DMS 273 (cell line): ENCODE data around the gene CHRNA4.

Source experiments
- DNase-seq: peaks from one replicate; lab custom pipeline; 2025; ENCODE audit not compliant: unreplicated experiment; lab: John Stamatoyannopoulos, UW

The CHRNA4 gene

DNA sequence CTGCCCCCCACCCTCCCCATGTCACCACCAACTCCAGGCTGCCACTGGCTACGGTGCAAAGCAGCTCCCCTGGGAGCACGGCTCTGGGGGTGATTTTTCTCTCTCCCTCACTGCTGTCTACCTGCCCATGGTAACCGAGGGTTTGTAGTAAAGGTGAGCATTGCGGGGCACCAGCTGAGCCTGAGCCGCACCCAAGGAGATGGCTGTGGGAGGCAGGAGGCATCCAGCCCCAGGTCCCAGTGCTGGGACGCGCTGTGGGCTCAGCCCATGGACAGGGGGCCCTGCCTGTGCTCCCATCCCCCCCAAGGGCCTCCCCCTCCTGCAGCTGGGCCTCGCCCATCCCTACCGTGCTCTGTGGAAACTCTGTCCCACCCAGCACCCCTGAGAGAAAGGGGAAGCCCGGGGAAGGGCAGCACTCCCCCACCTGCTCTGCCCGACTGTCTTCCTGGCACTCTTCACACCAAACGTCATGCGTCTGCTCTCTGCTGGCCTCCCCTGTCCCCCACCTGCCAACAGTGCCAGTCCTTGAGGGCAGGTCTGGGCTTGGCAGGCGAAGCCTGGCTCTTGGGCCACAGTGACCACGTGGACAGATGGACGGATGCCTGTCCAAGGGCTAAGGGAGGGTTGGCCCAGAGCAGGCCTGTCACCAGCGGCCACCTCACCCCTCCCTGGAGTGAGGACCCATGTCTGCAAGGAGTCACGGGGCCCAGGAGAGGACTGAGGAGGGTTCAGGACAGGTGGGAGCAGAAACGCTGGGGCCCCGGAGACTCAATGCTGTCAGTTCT, 3.8 kb upstream of the CHRNA4 start:
- DNase-seq: no peak

DNA sequence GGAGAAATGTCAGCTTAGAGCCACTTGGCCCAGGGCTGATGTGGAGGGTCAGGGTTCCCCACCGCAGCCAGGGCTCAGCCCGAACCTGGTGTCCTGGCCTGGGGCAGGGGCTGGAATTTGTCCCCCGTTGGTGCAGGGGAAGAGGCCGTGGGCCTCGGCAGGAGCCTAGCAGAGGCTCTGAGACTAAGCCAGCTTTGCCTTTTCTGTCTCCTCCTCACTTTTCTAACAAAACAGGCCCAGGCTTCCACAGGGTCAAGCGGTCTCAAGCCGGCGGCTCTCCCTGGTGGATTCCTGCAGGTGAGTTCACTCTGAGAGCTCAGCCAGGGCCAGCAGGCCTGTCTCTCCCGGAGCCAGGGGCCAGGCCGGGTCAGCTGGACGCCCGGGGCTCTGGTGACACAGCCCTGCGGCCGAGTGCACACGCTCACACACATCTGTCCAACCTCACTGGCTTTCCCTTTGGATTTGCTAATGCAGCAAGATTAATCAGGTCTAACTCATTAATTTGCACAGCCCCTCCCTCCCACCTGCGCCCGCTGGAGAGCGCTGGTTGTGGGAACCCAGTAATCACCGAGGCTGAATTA, 2.9 kb upstream of the CHRNA4 start:
- DNase-seq: no peak

GRCh38 chr20:63363013-63363957, 2.1 kb upstream of the CHRNA4 start:
- no peak for DNase-seq

DNA sequence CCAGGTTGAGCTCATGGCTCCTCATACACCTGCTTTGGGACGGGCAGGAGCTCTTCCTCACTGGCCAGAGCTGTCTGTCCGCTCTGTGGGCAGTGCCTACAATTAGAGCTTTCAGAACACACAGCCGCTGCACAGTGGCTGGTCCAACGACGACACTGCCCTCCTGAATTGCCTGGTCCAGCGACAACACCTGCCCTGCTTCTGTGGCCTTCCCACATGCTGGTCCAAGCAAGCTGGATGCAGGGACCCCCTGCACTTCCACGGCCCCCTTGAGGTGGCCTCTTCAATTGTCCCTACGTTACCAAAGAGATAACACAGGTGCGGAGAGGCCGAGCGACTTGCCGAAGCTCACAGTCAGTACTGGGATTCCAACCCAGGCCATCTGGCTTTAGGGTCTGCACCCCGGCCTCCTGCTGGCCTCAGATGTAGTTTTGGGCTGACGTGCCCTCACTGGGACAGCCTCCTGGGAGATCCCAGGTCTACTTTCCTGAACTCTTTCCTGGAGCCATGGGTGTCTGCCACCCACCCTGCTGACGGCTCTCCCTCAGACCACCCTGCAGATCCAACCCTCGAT, 1.4 kb upstream of the CHRNA4 start:
- no peak for DNase-seq

GRCh38 chr20:63361519-63362435, 628 bp upstream of the CHRNA4 start:
- peak; percentile 58 for DNase-seq

- no peak for DNase-seq
These were observed 956 bp downstream of the CHRNA4 start for GRCh38 chr20:63359937-63360849.

DNA sequence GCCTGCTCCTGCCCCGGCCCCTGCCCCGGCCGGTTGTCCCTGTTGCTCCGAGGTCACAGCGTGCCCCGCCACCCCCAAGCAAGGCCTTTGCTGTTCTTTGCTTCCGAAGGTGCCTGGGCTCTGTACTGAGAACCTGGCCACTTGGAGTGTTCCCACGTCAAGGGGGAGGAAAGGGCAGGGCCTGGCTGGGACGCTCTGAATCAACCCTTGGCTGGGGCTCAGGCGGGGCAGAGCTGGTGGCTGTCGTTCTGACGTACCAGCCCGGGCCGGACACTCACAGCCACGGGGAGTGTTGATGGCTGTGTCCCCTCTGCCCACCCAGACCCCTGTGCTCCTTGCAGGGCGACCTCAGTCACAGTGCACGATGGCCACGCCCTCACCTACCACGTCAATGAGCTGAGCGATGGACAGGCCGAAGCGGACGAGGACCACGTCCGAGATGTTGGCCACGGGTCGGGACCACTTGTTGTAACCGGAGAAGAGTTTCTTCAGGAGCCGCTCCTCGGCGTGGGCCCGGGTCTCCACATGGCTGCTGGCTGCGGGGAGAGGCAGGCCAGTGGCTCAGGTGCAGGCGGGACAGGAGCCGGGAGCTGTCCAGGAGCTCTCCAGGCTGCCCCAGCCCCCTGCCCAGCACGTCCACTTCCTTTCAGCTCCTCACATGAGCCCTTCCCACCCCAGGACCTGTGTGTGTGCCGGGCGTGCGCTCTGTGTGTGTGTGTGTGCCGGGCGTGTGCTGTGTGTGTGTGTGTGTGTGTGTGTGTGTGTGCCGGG, 1.8 kb downstream of the CHRNA4 start:
- no peak for DNase-seq

DNA sequence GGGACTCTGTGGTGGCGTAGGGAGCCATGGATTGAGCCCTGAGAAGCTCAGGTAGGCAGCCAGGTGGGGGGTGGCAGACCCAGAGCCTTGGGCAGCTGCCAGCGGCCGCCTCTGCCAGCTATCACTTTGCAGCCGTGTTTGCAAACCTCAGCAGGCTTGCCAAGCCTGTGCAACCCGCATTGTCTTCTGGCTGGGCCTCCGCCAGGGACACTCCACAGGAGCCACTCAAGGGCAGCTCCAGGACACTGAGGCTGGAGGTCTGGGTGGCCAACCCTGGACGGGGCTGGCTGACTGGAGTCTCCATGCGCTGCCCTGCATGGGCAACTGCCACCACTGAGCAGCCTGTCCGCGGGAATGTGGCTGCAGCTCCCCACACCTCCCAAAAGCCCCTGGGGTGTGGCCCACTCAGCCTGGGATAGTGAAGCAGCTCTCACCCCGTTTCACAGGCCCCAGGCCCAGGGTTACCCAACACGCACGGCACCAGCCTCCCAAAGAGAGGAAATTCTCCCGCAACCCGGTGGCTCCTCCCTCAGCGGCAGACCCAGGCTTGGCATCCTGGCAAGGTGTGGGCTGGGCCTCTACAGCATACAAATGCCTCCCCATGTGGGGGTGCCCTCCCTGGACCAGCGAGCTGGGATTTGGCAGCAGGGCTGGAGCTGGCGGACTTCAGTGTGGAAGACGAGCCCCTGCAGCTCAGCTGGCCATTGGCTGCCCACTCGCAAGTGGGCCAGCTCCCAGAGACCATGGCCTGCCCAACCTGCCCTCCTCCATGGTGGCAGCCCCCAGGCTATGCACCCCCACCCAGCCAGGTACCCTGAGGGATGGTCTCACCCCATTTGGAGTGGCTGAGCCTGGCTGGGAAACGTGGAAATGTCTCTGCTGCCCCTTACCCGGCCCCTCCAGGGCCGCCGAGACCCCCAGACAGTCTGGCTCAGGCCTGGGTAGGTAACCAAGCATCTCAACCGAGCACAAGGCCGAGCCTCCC, 2.9 kb downstream of the CHRNA4 start:
- peak; percentile 37 for DNase-seq

GRCh38 chr20:63356931-63357879, 3.9 kb downstream of the CHRNA4 start:
- DNase-seq: no peak

- no peak for DNase-seq
These were observed 4.6 kb downstream of the CHRNA4 start for GRCh38 chr20:63356511-63356910.

DNA sequence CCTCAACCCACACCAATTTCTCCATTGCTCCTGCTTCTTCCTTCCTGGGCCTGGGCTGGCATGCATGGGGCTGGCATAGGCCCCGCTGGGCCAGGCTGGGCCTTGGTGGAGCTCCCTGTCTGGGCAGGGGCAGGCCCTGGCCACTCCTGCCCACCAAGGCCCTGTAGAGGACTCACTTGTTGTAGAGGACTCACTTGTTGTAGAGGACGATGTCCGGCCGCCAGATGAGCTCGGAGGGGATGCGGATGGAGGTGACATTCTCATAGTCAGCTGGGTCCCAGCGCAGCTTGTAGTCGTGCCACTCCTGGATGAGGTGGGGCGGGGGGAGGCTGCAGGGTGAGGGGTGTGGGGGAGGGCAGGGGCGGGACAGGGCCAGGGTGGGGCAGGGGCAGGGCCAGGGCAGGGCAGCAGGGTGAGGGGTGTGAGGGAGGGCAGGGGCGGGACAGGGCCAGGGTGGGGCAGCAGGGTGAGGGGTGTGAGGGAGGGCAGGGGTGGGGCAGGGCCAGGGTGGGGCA, 5.3 kb downstream of the CHRNA4 start:
- DNase-seq: no peak

DNA sequence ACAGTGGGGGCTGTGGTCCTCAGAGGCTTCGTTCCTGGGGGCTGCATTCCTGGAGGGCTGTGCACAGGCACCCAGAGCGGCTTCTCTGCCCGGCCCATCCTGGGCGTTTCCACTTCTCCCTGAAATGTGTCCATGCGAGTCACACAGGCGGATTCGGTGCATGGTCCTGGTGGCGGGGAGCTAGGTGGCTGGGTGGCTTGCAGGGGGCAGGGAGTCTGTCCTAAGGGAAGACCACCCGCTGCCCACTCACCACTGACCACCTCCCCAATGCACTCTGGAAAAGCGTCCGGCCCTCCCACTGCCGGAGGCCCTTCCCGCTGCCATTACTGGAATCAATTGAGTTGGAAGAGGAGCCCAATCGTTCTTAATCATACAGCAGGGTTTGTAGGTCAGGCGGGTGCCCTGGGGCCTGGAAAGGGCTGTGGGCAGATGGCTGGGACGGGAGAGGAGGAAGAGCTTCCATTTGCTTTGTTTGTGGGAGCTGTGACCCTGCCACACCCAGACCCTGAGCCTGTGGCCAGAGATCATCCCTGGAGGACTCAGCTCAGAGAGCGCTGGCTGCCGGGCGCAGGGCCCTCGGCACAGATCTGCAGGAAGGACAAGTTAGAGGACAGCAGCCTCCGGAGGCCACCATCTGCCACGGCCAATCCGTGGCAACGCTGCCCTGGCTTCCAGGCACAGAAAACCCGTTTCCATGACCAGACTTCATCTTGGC, 6.4 kb downstream of the CHRNA4 start:
- no peak for DNase-seq

GRCh38 chr20:63352811-63353221, 8.3 kb downstream of the CHRNA4 start:
- DNase-seq: no peak

GRCh38 chr20:63351811-63352591, 9.1 kb downstream of the CHRNA4 start:
- DNase-seq: peak; percentile 88

DNA sequence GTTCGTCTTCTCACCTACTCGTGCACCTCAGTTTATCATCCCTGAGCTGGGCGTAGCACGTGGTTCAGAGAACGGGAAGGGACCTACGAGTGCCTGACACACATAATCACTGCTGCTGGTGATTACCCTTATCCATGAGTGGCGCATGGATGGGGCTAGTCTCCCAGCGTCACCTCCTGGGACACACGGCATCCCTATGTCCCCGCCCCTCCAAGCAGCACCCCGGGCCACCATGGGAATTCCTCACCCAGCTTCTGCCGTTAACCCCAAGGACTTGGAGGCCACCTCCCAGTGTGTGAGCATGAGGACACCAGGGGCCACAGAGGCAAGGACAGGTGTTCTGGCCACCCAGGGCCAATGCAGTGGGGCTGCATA, 9.8 kb downstream of the CHRNA4 start:
- no peak for DNase-seq
